Measurements from ENCODE around the gene GNAI1. TPM values are rescaled to one million over a fixed set of nuclear protein-coding genes. Genes with fewer than 3 reads are reported as not detected.
A peak's percentile ranks its signal among the peaks of the same experiment; 100 is the strongest.

Gene GNAI1
- total and polyA plus RNA-seq, 2 of the 13 experiments (the other 11 are each of a cell fraction or from before 2014, with no cell fraction given): 3.5 to 5.7 TPM

DNA sequence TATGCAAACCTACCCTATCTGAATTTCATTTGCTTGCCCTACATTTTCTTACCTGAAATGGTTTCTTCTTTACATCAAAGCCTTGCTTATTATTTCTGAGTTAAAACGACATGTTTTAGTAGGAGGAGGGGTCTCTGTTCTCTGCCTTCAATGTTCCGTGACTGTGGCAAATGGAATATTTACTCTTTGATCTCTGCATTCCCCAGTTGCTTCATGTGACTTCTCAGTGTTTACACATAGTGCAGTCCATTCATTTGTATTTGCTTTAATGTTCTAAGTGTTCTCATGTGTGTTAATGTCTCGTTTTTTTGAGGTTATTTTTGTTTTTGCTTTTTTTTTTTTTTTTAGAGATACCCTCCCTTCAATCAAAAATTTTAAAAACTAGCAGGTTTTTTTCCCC lies 75.8 kb downstream of the GNAI1 start (continued):
- TF ChIP-seq ASH2L (IDR thresholded peaks at IDR 0.05; ENCODE audit: insufficient read length, low read depth, low read length) (peak; percentile 81), NFYC (CRISPR knock-in tag; IDR thresholded peaks at IDR 0.05) (no peak), TMF1 (CRISPR knock-in tag; IDR thresholded peaks at IDR 0.05; ENCODE audit: low read depth) (no peak), MIER3 (CRISPR knock-in tag; IDR thresholded peaks at IDR 0.05; ENCODE audit: borderline replicate concordance) (peak; percentile 47; the same call in 1 of the 2 replicates), PREB (CRISPR knock-in tag; IDR thresholded peaks at IDR 0.05) (no peak), FOSL2 (CRISPR knock-in tag; IDR thresholded peaks at IDR 0.05) (peak; percentile 67), FOXJ3 (CRISPR knock-in tag; IDR thresholded peaks at IDR 0.05; ENCODE audit: borderline replicate concordance) (peak; percentile 61; the same call in 1 of the 2 replicates), PAX8 (CRISPR knock-in tag; IDR thresholded peaks at IDR 0.05; ENCODE audit: borderline replicate concordance) (no peak), ZNF614 (CRISPR knock-in tag; IDR thresholded peaks at IDR 0.05; ENCODE audit: borderline replicate concordance) (0 out of 2 replicates have a peak, but pooled peaks have one; percentile 65), CENPX (CRISPR knock-in tag; IDR thresholded peaks at IDR 0.05) (no peak), ARID5B (CRISPR knock-in tag; IDR thresholded peaks at IDR 0.05) (peak; percentile 97)
- TF ChIP-seq, protein P1, sequence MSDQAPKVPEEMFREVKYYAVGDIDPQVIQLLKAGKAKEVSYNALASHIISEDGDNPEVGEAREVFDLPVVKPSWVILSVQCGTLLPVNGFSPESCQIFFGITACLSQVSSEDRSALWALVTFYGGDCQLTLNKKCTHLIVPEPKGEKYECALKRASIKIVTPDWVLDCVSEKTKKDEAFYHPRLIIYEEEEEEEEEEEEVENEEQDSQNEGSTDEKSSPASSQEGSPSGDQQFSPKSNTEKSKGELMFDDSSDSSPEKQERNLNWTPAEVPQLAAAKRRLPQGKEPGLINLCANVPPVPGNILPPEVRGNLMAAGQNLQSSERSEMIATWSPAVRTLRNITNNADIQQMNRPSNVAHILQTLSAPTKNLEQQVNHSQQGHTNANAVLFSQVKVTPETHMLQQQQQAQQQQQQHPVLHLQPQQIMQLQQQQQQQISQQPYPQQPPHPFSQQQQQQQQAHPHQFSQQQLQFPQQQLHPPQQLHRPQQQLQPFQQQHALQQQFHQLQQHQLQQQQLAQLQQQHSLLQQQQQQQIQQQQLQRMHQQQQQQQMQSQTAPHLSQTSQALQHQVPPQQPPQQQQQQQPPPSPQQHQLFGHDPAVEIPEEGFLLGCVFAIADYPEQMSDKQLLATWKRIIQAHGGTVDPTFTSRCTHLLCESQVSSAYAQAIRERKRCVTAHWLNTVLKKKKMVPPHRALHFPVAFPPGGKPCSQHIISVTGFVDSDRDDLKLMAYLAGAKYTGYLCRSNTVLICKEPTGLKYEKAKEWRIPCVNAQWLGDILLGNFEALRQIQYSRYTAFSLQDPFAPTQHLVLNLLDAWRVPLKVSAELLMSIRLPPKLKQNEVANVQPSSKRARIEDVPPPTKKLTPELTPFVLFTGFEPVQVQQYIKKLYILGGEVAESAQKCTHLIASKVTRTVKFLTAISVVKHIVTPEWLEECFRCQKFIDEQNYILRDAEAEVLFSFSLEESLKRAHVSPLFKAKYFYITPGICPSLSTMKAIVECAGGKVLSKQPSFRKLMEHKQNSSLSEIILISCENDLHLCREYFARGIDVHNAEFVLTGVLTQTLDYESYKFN (CRISPR knock-in tag; conservative IDR thresholded peaks at IDR 0.05): peak; percentile 84
- TF ChIP-seq, protein P2, sequence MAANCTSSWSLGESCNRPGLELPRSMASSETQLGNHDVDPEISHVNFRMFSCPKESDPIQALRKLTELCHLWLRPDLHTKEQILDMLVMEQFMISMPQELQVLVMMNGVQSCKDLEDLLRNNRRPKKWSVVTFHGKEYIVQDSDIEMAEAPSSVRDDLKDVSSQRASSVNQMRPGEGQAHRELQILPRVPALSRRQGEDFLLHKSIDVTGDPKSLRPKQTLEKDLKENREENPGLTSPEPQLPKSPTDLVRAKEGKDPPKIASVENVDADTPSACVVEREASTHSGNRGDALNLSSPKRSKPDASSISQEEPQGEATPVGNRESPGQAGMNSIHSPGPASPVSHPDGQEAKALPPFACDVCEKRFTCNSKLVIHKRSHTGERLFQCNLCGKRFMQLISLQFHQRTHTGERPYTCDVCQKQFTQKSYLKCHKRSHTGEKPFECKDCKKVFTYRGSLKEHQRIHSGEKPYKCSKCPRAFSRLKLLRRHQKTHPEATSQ (CRISPR knock-in tag; IDR thresholded peaks at IDR 0.05; ENCODE audit: borderline replicate concordance): no peak
- TF ChIP-seq, protein P3, sequence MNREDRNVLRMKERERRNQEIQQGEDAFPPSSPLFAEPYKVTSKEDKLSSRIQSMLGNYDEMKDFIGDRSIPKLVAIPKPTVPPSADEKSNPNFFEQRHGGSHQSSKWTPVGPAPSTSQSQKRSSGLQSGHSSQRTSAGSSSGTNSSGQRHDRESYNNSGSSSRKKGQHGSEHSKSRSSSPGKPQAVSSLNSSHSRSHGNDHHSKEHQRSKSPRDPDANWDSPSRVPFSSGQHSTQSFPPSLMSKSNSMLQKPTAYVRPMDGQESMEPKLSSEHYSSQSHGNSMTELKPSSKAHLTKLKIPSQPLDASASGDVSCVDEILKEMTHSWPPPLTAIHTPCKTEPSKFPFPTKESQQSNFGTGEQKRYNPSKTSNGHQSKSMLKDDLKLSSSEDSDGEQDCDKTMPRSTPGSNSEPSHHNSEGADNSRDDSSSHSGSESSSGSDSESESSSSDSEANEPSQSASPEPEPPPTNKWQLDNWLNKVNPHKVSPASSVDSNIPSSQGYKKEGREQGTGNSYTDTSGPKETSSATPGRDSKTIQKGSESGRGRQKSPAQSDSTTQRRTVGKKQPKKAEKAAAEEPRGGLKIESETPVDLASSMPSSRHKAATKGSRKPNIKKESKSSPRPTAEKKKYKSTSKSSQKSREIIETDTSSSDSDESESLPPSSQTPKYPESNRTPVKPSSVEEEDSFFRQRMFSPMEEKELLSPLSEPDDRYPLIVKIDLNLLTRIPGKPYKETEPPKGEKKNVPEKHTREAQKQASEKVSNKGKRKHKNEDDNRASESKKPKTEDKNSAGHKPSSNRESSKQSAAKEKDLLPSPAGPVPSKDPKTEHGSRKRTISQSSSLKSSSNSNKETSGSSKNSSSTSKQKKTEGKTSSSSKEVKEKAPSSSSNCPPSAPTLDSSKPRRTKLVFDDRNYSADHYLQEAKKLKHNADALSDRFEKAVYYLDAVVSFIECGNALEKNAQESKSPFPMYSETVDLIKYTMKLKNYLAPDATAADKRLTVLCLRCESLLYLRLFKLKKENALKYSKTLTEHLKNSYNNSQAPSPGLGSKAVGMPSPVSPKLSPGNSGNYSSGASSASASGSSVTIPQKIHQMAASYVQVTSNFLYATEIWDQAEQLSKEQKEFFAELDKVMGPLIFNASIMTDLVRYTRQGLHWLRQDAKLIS (CRISPR knock-in tag; IDR thresholded peaks at IDR 0.05): no peak
